Measurements from ENCODE around the gene SOX4.

SOX4 gene

DNA sequence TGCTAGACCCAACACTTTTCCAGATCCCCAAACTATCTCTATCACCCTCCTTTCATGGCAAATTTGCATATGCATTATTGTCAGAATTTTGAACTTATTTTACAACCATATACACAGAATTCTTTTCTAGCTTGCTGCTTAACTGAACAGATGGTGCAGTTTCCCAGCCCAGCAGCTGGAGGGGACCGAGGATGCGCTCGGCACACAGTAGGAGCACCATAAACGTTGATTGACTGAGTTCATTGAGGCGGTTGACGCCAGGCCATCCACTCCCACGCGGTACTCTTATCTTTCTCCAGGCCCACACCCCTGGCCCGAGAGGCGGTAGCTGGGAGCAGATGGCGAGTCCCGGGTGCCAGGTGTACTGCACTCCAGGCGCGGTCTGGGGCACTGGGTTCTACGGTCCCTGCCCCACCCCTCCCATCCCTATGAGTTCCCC, 6.8 kb upstream of the SOX4 start:
- H3K4me1 Mint-ChIP-seq, result peaks cover 19% of the 10 kb centered on the region
- H3K4me3 Mint-ChIP-seq, result peak overlapping the region; percentile 97 to 99 (median 98)
- peaks cover 20% of the 10 kb centered on the region for H3K9me3 Mint-ChIP-seq

GRCh38 chr6:21587179-21587960, 6.2 kb upstream of the SOX4 start:
- Mint-ChIP-seq H3K36me3 (ENCODE audit: low read depth) (peaks cover 14% of the 10 kb centered on the region), H3K4me1 (peaks cover 19% of the 10 kb centered on the region), H3K9me3 (peaks cover 14% of the 10 kb centered on the region), H3K4me3 (peak overlapping the region; percentile 97 to 99 (median 98)), H3K27ac (peak overlapping the region; percentile 99 to 100 (median 99)), H3K27me3 (ENCODE audit: low read depth) (peaks cover 3% of the 10 kb centered on the region)
- TF ChIP-seq CTCF (IDR thresholded peaks at IDR 0.05; ENCODE audit: unreplicated experiment in 3 of 3), result peak; percentile 34 to 35 (median 34)

More for the DNA sequence above, 6.8 kb upstream of the SOX4 start:
- Mint-ChIP-seq H3K27ac (peak overlapping the region; percentile 99 to 100 (median 99)), H3K36me3 (ENCODE audit: low read depth) (peaks cover 19% of the 10 kb centered on the region), H3K27me3 (ENCODE audit: low read depth) (peaks cover 3% of the 10 kb centered on the region)
- TF ChIP-seq CTCF (IDR thresholded peaks at IDR 0.05; ENCODE audit: unreplicated experiment in 3 of 3), result no peak

- Mint-ChIP-seq H3K36me3 (ENCODE audit: low read depth) (peaks cover 7% of the 10 kb centered on the region), H3K27me3 (ENCODE audit: low read depth) (peaks cover 3% of the 10 kb centered on the region), H3K9me3 (peaks cover 8% of the 10 kb centered on the region), H3K4me1 (peaks cover 19% of the 10 kb centered on the region), H3K4me3 (peak overlapping the region; percentile 97 to 99 (median 98)), H3K27ac (peak overlapping the region; percentile 99 to 100 (median 99))
- no peak for TF ChIP-seq CTCF (IDR thresholded peaks at IDR 0.05; ENCODE audit: unreplicated experiment in 3 of 3)
Observed at GRCh38 chr6:21587961-21588480, 5.5 kb upstream of the SOX4 start.

- Mint-ChIP-seq H3K36me3 (ENCODE audit: low read depth) (peaks cover 4% of the 10 kb centered on the region), H3K27ac (peak overlapping the region; percentile 99 to 100 (median 99)), H3K4me3 (peak overlapping the region; percentile 97 to 99 (median 98)), H3K27me3 (ENCODE audit: low read depth) (peaks cover 3% of the 10 kb centered on the region), H3K9me3 (peaks cover 4% of the 10 kb centered on the region), H3K4me1 (peaks cover 19% of the 10 kb centered on the region)
- TF ChIP-seq CTCF (IDR thresholded peaks at IDR 0.05; ENCODE audit: unreplicated experiment in 3 of 3), result no peak
Observed at GRCh38 chr6:21588481-21589351, 4.8 kb upstream of the SOX4 start.

DNA sequence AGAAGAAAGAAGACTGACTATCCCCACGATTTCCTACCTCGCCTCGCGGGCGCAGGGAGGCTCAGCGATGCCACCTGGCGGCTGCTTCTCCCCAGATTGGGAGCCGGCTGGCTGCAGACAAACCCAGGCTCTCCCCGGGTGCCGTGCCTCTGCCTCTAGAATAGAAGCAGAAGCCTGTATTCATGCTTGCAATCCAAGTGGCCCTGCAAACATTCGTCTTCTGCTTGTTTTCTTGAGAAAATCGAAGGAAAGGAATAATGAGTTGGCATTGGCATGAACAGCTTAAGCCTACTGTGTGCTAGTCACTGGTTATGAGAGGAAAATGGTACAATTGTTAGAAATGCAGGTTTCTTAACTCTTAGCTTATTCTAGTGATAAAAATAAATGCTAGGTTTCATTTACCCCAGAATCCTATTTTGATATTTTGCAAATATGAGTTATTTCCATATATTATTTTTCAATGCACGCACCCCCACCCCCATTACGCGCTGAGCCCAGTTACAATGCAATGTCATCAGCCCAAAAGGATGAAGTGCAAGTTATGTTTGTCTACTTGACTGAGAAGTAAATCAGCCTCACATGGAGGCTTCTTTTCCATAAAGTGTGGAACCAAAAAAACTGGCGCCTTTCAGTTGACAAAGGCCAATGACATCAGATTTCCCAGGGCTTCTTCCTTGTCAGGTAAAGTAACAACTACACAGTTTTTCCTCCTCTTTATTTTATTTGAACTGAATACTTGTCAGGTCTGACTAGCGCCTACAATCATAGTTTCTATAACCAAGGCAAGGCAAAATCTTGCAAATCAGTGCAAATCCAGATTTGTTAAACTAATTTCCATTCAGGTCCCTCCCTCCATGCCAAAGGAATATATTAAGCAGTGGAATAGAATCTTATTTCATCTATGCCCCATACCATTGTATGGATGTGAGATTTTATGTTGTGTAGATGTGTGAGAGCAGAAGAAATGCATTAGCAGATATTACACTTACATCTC, 3.9 kb upstream of the SOX4 start:
- peak; percentile 91 to 92 (median 91) for TF ChIP-seq CTCF (IDR thresholded peaks at IDR 0.05; ENCODE audit: unreplicated experiment in 3 of 3)
- Mint-ChIP-seq H3K9me3 (peaks cover 2% of the 10 kb centered on the region), H3K36me3 (ENCODE audit: low read depth) (peaks cover 3% of the 10 kb centered on the region), H3K27ac (peak overlapping the region; percentile 99 to 100 (median 99)), H3K4me1 (peaks cover 19% of the 10 kb centered on the region), H3K4me3 (peak overlapping the region; percentile 97 to 99 (median 98)), H3K27me3 (ENCODE audit: low read depth) (peaks cover 3% of the 10 kb centered on the region)

Measured in nephron (organoid).